Dermis blood vessel endothelial cell (primary cell): ENCODE data around the gene GNG7. TPM values are rescaled to one million over a fixed set of nuclear protein-coding genes. Genes with fewer than 3 reads are reported as not detected.
A peak's percentile ranks its signal among the peaks of the same experiment; 100 is the strongest.
"Not testable (repeated sequence)": the region's sequence is repeated elsewhere in the genome, so short reads cannot be mapped to it uniquely, and the experiment has no call there.

Experiments used
- DNase-seq: peaks from one replicate; pipeline ENCODE4 v3.0.0; 2010
- total RNA-seq: library from RNA; depleted of rRNA; stranded (reverse); fragments of >200 nt; gene quantifications from 2 replicates; pipeline ENCODE4 v1.2.3, GENCODE V29; 2014

The GNG7 gene
- total RNA-seq, 1 donor from 2014 or later = 1.0 TPM

- DNase-seq = no peak
Observed at GRCh38 chr19:2675892-2676291, 26.6 kb downstream of the GNG7 start.

- no peak for DNase-seq
Observed at GRCh38 chr19:2670217-2670616, 32.3 kb downstream of the GNG7 start.

- DNase-seq = no peak
Observed at GRCh38 chr19:2668175-2668763, 34.2 kb downstream of the GNG7 start.

GRCh38 chr19:2667349-2667748 is 35.1 kb downstream of the GNG7 start:
- not testable (repeated sequence) for DNase-seq

GRCh38 chr19:2666344-2666994 is 36.0 kb downstream of the GNG7 start:
- DNase-seq = no peak

GRCh38 chr19:2665103-2665502 is 37.4 kb downstream of the GNG7 start:
- DNase-seq = no peak

GRCh38 chr19:2663920-2664571 is 38.4 kb downstream of the GNG7 start:
- no peak for DNase-seq

- DNase-seq = no peak
Observed at GRCh38 chr19:2661615-2662014, 40.9 kb downstream of the GNG7 start.

- DNase-seq = no peak
Observed at GRCh38 chr19:2659856-2660432, 42.5 kb downstream of the GNG7 start.

GRCh38 chr19:2656533-2656932 is 46.0 kb downstream of the GNG7 start:
- DNase-seq = no peak

GRCh38 chr19:2653710-2654707 is 48.5 kb downstream of the GNG7 start:
- no peak for DNase-seq

GRCh38 chr19:2653218-2653617 is 49.3 kb downstream of the GNG7 start:
- no peak for DNase-seq

- no peak for DNase-seq
Observed at GRCh38 chr19:2652504-2653099, 49.9 kb downstream of the GNG7 start.

- DNase-seq = not testable (repeated sequence)
Observed at GRCh38 chr19:2651002-2651733, 51.3 kb downstream of the GNG7 start.

- no peak for DNase-seq
Observed at GRCh38 chr19:2650515-2650914, 52.0 kb downstream of the GNG7 start.

GRCh38 chr19:2648528-2648937 is 54.0 kb downstream of the GNG7 start:
- DNase-seq = peak; percentile 86

- DNase-seq = no peak
Observed at GRCh38 chr19:2648099-2648498, 54.4 kb downstream of the GNG7 start.

- no peak for DNase-seq
Observed at GRCh38 chr19:2646866-2647535, 55.5 kb downstream of the GNG7 start.

- DNase-seq = no peak
Observed at GRCh38 chr19:2645826-2646225, 56.7 kb downstream of the GNG7 start.

- not testable (repeated sequence) for DNase-seq
Observed at GRCh38 chr19:2643123-2643737, 59.3 kb downstream of the GNG7 start.
